Body of pancreas (tissue), 4 donors: ENCODE measurements around the gene FOXF1. TPM values are rescaled to one million over a fixed set of nuclear protein-coding genes. Genes with fewer than 3 reads are reported as not detected.

ENCODE experiments used
- ATAC-seq: fragments of 150-250 bp; one replicate; pipeline ENCODE4 v1.9.1; 2016
- DNase-seq, 4 donors: peaks; one replicate each; pipeline ENCODE4 v3.0.0-alpha.2; 2019
- H3K27ac ChIP-seq, 4 donors: fragments of 200-600 bp; sonication (generic); 1 replicate in 3 of 4; 2 replicates in 1 of 4; pipeline versions ENCODE4 v1.5.1 to v1.6.1; 2016 to 2019; ENCODE audit warnings: mild to moderate bottlenecking in 1 of 4, mixed read lengths in 1 of 4, moderate library complexity in 1 of 4
- H3K27me3 ChIP-seq, 2 donors: fragments of 200-600 bp; sonication (generic); one replicate each; pipeline ENCODE4 v1.6.0; 2016; ENCODE audit warnings: mild to moderate bottlenecking in 1 of 2
- H3K36me3 ChIP-seq, 2 donors: fragments of 200-600 bp; sonication (generic); replicated peaks in 1 of 2; 2 replicates each; pipeline ENCODE4 v1.5.1; 2016; ENCODE audit warnings: low read depth in 2 of 2; ENCODE audit not compliant: insufficient read depth in 1 of 2
- H3K4me1 ChIP-seq: fragments of 200-600 bp; sonication (generic); one replicate; pipeline ENCODE4 v1.6.0; 2016
- H3K4me3 ChIP-seq, 2 donors: fragments of 200-600 bp; sonication (generic); 1 replicate in 1 of 2; 2 replicates in 1 of 2; pipeline ENCODE4 v1.5.1; 2016 to 2019
- H3K9me3 ChIP-seq, 3 donors: fragments of 200-600 bp; sonication (generic); 1 replicate in 2 of 3; 2 replicates in 1 of 3; pipeline ENCODE4 v1.5.1; 2016
- POLR2A ChIP-seq, 3 donors: fragments of 450-650 bp; IDR thresholded peaks; one replicate each; pipeline ENCODE4 v1.6.1; 2016; ENCODE audit warnings: antibody characterized with exemption in 3 of 3, mild to moderate bottlenecking in 2 of 3
- WGBS, 2 donors: methylation state at CpG; one replicate each; pipeline ENCODE4 v1.1.5; 2017; 5-methylcytosine and 5-hydroxymethylcytosine counted together
- intact Hi-C: fragments of 100-400 bp; cut with DNase I; formaldehyde crosslinking; loops from one replicate; pipeline ENCODE4 v1.15.1; 2023
- total RNA-seq, 2 donors: library from RNA; depleted of rRNA; stranded (reverse); fragments of >200 nt; gene quantifications; one replicate each; pipeline ENCODE4 v1.1.0, GENCODE V29; 2016
- TF ChIP-seq, protein P1 (sequence below), 7 experiments: fragments of 450-650 bp in 4 of 7; fragments of 200-600 bp in 3 of 7; sonication (generic) in 3 of 7; IDR thresholded peaks; one replicate each; pipeline ENCODE4 v1.5.1; 2016 to 2019; ENCODE audit warnings: antibody characterized with exemption in 7 of 7

The FOXF1 gene
- total RNA-seq, 2 donors from 2014 or later, result 0.52 to 7.3 TPM

DNA sequence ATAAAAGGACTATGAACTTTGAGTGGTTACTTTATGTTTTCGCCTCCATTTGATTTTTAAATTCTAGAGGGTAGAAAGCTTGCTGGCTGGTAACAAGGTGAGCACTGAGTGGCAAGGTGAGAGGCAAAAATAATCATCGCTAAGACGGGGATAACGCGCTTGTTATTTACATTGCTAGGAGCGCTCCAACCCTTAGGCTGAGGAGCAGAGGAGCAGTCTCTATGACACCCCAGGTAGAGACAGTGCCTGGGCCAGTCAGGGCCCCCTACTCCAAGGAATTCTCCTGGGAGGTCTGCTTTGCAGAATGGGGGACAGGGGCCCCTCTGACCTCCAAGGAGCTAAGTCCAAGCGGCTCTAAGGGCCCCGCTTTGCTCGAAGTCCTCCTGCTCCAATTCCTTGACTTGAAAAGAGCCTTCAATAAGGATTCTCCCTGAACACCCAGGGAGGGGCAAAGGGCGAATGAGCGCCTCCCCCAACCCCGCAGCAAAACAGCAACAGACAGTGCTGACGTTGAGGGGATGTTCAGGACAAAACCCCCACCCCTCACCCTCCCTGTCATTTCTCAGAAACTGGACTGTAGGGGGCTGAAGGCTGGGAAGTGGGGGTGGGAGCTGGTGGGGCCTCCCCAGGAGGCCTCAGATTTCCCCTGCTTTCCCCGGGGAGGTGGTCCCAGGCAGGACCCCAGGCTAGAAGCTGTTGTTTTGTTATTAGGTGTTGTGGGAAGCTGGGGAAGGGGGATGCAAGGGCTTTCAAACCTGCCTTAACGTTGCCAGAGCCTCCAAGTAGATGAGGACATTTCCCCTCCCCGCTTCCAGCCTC is 10.2 kb upstream of the FOXF1 start:
- WGBS, 2 donors, result 10 to 13% methylated on average over 14 to 16 of the region's 16 CpGs
- intact Hi-C loops, result no loop called here
- peaks cover 12% of the 10 kb centered on the region for H3K4me1 ChIP-seq
- no peaks in the 10 kb centered on the region for H3K36me3 ChIP-seq
- no peak for TF ChIP-seq POLR2A (IDR thresholded peaks at IDR 0.05)
- TF ChIP-seq, protein P1, sequence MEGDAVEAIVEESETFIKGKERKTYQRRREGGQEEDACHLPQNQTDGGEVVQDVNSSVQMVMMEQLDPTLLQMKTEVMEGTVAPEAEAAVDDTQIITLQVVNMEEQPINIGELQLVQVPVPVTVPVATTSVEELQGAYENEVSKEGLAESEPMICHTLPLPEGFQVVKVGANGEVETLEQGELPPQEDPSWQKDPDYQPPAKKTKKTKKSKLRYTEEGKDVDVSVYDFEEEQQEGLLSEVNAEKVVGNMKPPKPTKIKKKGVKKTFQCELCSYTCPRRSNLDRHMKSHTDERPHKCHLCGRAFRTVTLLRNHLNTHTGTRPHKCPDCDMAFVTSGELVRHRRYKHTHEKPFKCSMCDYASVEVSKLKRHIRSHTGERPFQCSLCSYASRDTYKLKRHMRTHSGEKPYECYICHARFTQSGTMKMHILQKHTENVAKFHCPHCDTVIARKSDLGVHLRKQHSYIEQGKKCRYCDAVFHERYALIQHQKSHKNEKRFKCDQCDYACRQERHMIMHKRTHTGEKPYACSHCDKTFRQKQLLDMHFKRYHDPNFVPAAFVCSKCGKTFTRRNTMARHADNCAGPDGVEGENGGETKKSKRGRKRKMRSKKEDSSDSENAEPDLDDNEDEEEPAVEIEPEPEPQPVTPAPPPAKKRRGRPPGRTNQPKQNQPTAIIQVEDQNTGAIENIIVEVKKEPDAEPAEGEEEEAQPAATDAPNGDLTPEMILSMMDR (IDR thresholded peaks at IDR 0.05), result no peak
- H3K4me3 ChIP-seq, result no peak overlapping the region
- no peak for ATAC-seq
- DNase-seq, result no peak
- H3K27me3 ChIP-seq, result peaks cover 0 to 35% of the 10 kb centered on the region in 2 donors
- no peak overlapping the region for H3K27ac ChIP-seq
- H3K9me3 ChIP-seq, result no peaks in the 10 kb centered on the region

- Histone ChIP-seq H3K4me3 (no peak overlapping the region), H3K27me3 (peaks cover 0 to 38% of the 10 kb centered on the region in 2 donors)
- intact Hi-C loops, result no loop called here
Measured at GRCh38 chr16:86500708-86501510, 9.4 kb upstream of the FOXF1 start.

DNA sequence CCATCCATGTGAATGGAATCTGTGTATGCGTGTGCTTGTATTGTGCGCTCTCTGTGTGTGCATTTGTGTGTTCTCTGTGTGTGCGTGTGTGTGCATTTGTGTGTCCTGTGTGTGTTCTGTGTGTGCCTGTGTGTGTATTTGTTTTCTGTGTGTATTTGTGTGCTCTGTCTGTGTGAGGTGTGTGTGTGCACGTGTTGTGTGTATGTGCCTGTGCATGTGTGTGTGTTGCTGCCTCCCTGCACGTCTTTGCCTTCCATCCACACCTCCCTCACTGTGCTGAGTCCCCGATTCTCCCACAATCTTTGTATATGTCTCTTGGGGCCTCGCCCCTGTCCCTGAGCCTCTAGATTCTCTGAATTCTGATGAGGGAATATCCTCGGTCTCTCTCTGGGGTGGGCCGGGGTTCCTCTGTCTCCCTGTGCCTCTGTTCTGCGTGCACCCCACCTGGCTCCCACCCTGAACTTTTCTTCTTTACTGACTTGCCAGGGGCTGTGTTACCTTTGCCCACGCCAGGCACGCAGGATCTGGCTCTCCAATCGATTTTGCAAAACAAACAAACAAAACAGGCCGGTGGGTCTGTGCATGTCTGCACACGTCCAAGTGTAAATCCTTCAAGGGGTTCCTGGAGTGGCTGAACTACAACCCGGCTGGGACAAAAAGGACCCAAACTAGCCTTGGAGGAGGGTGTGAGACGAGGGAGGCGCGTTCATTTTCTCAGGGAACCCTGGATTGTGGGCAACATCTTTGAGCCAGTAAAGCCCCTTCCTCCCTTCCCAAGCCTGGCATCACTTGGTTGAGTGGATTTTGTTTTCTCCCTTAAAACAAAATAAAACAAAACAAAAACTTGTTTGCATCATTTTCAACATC is 8.1 kb upstream of the FOXF1 start:
- no peak for TF ChIP-seq POLR2A (IDR thresholded peaks at IDR 0.05)
- TF ChIP-seq, protein P1 (IDR thresholded peaks at IDR 0.05), result no peak
- intact Hi-C loops, result no loop called here
- DNase-seq (no peak), ATAC-seq (no peak)
- Histone ChIP-seq H3K9me3 (no peaks in the 10 kb centered on the region), H3K27me3 (peaks cover 0 to 30% of the 10 kb centered on the region in 2 donors), H3K27ac (no peak overlapping the region), H3K4me1 (peaks cover 16% of the 10 kb centered on the region), H3K4me3 (no peak overlapping the region), H3K36me3 (no peaks in the 10 kb centered on the region)
- 9 to 16% methylated on average over 17 to 19 of the region's 19 CpGs for WGBS, 2 donors

More at GRCh38 chr16:86500708-86501510, 9.4 kb upstream of the FOXF1 start:
- no peak for TF ChIP-seq POLR2A (IDR thresholded peaks at IDR 0.05)
- TF ChIP-seq, protein P1 (IDR thresholded peaks at IDR 0.05), result no peak
- Histone ChIP-seq H3K4me1 (peaks cover 14% of the 10 kb centered on the region), H3K27ac (no peak overlapping the region), H3K36me3 (no peaks in the 10 kb centered on the region), H3K9me3 (no peaks in the 10 kb centered on the region)
- no peak for DNase-seq
- 7 to 8% methylated on average over 12 to 13 of the region's 13 CpGs for WGBS, 2 donors
- no peak for ATAC-seq

- TF ChIP-seq, protein P1 (IDR thresholded peaks at IDR 0.05), result no peak
- no peak for TF ChIP-seq POLR2A (IDR thresholded peaks at IDR 0.05)
- Histone ChIP-seq H3K4me1 (peaks cover 17% of the 10 kb centered on the region), H3K27me3 (peaks cover 0 to 35% of the 10 kb centered on the region in 2 donors), H3K27ac (no peak overlapping the region), H3K4me3 (no peak overlapping the region), H3K9me3 (no peaks in the 10 kb centered on the region), H3K36me3 (no peaks in the 10 kb centered on the region)
- ATAC-seq, result no peak
- intact Hi-C loops, result no loop called here
- no peak for DNase-seq
- 10 to 14% methylated on average over 22 of the region's 22 CpGs for WGBS, 2 donors
Measured at GRCh38 chr16:86502856-86503748, 7.2 kb upstream of the FOXF1 start.
